Memory B cell (primary cell): ENCODE data around the gene TAGLN.

Source experiments
- ATAC-seq: fragments of 150-1000 bp; cut with Tn5 transposase; 2 replicates; pipeline ENCODE4 v1.10.0; 2021; ENCODE audit warnings: low read depth, mild to moderate bottlenecking, moderate library complexity
- DNase-seq, 2 donors: peaks; one replicate each; pipeline ENCODE4 v3.0.0; 2022; ENCODE audit warnings: low spot score in 2 of 2
- H3K27ac Mint-ChIP-seq: one replicate; pipeline ENCODE4 v1.8.0; 2022; ENCODE audit warnings: mild to moderate bottlenecking, moderate library complexity, mixed read lengths
- H3K27me3 Mint-ChIP-seq: one replicate; pipeline ENCODE4 v1.8.0; 2022; ENCODE audit warnings: mixed read lengths
- H3K36me3 Mint-ChIP-seq: one replicate; pipeline ENCODE4 v1.8.0; 2022; ENCODE audit warnings: mild to moderate bottlenecking, mixed read lengths
- H3K4me1 Mint-ChIP-seq: one replicate; pipeline ENCODE4 v1.8.0; 2022; ENCODE audit warnings: mixed read lengths
- H3K4me3 Mint-ChIP-seq: one replicate; pipeline ENCODE4 v1.8.0; 2022; ENCODE audit warnings: mild to moderate bottlenecking, moderate library complexity, mixed read lengths
- H3K9me3 Mint-ChIP-seq: one replicate; pipeline ENCODE4 v1.8.0; 2022; ENCODE audit warnings: mixed read lengths

The TAGLN gene

DNA sequence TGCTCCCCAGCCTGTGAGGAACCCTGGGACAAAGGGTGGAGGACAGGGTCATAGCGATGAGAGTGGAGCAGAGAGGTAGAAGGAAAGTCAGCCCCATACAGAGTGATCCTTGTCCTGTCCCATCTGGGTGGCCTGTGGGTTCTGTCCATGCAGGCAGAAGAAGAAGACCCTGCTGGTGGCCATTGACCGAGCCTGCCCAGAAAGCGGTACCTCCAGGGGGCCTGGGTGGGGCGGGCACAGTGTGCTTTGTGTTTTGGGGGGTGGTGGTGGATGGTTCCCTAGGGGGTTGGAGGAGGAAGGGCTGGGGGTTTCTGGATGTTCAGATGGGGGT is 12.8 kb upstream of the TAGLN start:
- H3K27me3 Mint-ChIP-seq = no peaks in the 10 kb centered on the region
- H3K27ac Mint-ChIP-seq = peak overlapping the region; percentile 98
- peaks cover 52% of the 10 kb centered on the region for H3K4me1 Mint-ChIP-seq
- peaks cover 27% of the 10 kb centered on the region for H3K36me3 Mint-ChIP-seq
- ATAC-seq = no peak
- H3K4me3 Mint-ChIP-seq = peak overlapping the region; percentile 80
- H3K9me3 Mint-ChIP-seq = no peaks in the 10 kb centered on the region
- no peak for DNase-seq

DNA sequence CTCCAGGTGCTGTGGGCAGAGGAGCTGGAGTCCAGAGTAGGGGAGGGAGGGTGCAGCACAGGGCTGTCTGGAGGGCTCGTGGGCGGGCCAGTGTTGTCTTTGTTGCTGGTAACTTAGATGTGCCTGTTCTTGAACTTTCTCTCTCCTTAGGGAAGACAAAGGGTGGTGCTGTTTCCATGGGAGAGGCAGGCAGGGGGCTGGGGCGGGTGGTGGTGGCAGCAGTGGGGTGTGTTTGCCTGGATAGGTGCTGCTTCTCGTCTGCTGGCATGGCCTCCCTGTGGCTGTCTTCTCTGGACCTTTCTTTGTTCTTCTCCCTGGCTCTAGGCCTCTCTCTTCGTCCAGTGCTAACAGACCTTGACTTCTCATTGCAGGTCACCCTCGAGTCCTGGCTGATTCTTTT is 12.2 kb upstream of the TAGLN start:
- Mint-ChIP-seq H3K9me3 (no peaks in the 10 kb centered on the region), H3K27ac (peak overlapping the region; percentile 98), H3K36me3 (peaks cover 30% of the 10 kb centered on the region), H3K27me3 (no peaks in the 10 kb centered on the region), H3K4me1 (peaks cover 52% of the 10 kb centered on the region), H3K4me3 (peak overlapping the region; percentile 67)
- ATAC-seq (no peak), DNase-seq (no peak)

DNA sequence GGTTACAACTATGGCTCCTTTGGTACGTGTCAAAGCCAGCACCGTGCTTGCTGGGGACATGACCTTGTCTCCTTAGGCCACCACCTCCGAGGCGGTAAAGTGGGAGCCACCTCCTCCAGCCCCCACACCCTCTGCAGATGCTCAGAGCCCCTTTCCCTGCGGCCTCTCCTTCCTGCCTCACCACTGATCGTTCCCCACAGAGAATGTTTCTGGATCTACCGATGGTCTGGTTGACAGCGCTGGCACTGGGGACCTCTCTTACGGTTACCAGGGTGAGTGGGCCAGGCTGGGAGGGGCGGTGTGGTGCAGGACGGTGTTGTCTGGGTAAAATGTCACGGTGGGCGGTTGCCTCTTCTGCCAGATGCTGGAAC is 11.8 kb upstream of the TAGLN start:
- peak overlapping the region; percentile 67 for H3K4me3 Mint-ChIP-seq
- DNase-seq (no peak), ATAC-seq (no peak)
- peaks cover 52% of the 10 kb centered on the region for H3K4me1 Mint-ChIP-seq
- no peaks in the 10 kb centered on the region for H3K9me3 Mint-ChIP-seq
- H3K36me3 Mint-ChIP-seq = peaks cover 32% of the 10 kb centered on the region
- H3K27ac Mint-ChIP-seq = peak overlapping the region; percentile 98
- no peaks in the 10 kb centered on the region for H3K27me3 Mint-ChIP-seq

DNA sequence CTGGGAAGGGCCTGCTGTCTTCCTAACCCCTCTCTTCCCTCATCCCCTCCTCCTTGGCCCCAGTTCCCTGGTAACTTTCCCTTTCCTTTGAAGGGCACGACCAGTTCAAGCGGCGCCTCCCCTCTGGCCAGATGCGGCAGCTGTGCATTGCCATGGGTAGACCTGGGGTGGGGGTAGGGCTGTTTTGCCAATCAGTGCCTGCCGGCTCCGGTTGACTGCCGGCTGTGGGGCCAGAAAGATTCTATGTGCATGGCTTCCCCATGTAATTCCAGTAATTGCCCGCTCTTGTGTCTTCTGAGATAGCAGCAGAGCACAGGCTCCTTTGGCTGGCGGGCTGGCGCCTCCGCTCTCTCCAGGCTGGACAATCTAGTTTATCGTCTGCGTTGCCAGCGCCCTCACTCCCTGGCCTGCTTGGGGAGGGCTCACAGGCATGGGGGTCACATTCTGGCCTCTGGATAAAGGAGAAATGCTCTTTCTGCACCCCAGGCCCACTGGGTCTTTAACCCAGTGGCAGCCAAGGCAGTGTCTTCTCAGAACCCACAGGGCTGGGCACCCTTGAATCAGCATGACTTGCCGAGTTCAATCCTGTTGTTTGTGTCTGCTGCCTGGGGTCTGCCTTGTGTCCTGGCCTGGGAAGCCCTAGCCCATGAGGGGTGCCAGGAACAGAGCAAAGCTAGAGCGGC is 11.2 kb upstream of the TAGLN start:
- Mint-ChIP-seq H3K27me3 (no peaks in the 10 kb centered on the region), H3K4me1 (peaks cover 52% of the 10 kb centered on the region), H3K36me3 (peaks cover 28% of the 10 kb centered on the region), H3K27ac (peak overlapping the region; percentile 98), H3K9me3 (no peaks in the 10 kb centered on the region), H3K4me3 (peak overlapping the region; percentile 67)
- DNase-seq (no peak), ATAC-seq (no peak)

DNA sequence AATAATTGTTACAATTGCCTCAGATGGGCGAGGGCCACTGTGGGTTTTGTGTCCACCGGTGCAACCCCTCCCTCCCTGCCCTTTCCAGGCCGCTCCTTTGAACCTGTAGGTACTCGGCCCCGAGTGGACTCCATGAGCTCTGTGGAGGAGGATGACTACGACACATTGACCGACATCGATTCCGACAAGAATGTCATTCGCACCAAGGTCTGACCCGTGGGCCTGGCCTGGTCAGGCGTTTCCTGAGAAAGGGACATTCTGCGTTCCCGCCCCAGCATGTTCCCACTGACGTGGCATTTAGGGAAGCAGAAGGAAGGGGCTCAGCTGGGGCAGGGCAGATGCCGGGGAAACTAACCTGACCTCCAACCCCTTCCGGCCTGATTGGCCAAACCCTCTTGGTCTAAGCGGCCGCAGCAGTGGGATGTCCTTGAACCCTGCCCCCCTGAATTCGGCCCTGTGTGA is 10.5 kb upstream of the TAGLN start:
- H3K27ac Mint-ChIP-seq = peak overlapping the region; percentile 98

DNA sequence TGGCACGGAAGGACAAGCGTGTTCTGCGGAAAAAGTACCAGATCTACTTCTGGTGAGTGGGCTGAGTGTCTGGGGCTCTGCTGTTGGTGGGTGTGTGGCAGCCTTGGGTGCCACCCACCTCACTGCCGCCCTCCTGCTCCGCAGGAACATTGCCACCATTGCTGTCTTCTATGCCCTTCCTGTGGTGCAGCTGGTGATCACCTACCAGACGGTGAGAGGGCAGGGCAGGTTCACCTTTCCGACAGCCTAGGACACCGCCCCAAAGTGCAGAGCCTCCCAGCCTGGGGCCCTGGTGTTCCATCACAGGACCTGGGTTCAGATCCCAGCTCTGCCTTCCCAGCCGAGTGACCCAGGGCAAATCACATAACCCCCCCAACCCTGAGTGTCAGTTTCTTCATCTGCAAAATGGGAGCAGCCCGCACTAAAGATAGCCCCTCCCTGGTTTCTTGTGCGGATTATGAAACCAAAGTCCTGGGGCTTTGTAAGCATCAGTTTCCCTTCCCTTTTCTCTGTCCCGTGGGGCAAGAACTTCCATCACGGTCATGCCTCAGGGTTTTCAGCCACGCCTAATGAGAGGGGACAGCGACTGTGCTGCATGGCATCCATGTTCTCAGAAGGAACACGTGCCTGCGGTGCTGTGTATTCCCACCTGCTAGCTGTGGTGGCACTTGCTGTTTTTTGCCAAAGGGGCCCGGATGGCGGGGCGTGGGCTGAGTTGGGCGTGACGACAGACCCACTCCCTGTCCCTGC is 9.8 kb upstream of the TAGLN start:
- ATAC-seq = peak; percentile 90
- Mint-ChIP-seq H3K27ac (peak overlapping the region; percentile 98), H3K4me3 (peak overlapping the region; percentile 78)

More for the DNA sequence above, 10.5 kb upstream of the TAGLN start:
- no peak for ATAC-seq
- peaks cover 54% of the 10 kb centered on the region for H3K4me1 Mint-ChIP-seq
- H3K4me3 Mint-ChIP-seq = peak overlapping the region; percentile 56
- no peaks in the 10 kb centered on the region for H3K27me3 Mint-ChIP-seq
- no peak for DNase-seq
- H3K9me3 Mint-ChIP-seq = no peaks in the 10 kb centered on the region
- H3K36me3 Mint-ChIP-seq = peaks cover 29% of the 10 kb centered on the region

DNA sequence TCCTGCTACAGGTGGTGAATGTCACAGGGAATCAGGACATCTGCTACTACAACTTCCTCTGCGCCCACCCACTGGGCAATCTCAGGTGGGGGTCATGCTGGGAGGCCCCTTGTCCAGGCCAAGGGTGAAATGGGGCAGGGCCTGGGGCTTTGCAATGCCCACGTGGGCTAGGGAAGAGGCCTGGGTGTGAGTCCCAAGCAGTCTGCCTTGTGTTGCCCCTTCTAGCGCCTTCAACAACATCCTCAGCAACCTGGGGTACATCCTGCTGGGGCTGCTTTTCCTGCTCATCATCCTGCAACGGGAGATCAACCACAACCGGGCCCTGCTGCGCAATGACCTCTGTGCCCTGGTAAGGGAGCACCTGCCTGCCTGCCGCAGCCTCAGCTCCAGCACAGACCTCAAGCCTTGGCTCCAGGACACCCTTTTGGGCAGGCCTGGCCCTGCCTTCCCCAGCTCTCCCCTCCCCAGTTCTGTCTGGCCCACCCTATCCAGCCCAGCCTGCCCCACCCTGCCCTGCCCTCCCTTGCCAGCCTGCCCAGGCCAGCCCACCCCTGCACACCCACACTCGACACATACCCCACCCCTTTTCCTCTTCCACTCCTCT is 9.1 kb upstream of the TAGLN start:
- Mint-ChIP-seq H3K4me3 (peak overlapping the region; percentile 78), H3K36me3 (peaks cover 33% of the 10 kb centered on the region), H3K9me3 (no peaks in the 10 kb centered on the region), H3K27me3 (no peaks in the 10 kb centered on the region), H3K4me1 (peaks cover 52% of the 10 kb centered on the region), H3K27ac (peak overlapping the region; percentile 98)
- no peak for ATAC-seq
- no peak for DNase-seq

More for the DNA sequence above, 9.8 kb upstream of the TAGLN start:
- Mint-ChIP-seq H3K4me1 (peaks cover 51% of the 10 kb centered on the region), H3K27me3 (no peaks in the 10 kb centered on the region), H3K9me3 (no peaks in the 10 kb centered on the region), H3K36me3 (peaks cover 30% of the 10 kb centered on the region)
- DNase-seq = peak; percentile 62 to 87

DNA sequence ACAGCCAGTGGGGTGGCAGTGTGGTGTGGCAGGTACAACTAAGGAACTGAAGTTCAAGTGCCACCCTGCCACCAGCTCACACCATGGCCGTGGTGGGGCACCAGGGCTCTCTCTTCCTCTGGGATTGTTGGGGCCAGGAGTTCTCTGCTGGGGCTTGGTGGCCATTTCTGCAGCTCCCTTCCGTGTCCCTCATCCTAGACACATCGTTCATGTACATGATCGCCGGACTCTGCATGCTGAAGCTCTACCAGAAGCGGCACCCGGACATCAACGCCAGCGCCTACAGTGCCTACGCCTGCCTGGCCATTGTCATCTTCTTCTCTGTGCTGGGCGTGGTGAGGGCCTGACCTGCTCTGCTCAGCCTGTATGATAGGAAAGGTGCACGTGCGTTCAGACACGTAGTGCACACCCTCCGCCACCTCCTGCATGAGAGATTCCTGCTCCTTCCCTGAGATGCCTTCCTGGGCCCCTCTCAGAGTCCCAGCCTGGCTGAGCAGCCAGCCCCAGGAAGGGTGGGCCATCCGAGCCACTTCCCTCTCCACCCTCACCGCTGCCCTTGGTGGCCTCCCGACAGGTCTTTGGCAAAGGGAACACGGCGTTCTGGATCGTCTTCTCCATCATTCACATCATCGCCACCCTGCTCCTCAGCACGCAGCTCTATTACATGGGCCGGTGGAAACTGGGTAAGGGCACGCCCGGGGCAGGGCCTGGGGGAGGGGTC is 7.3 kb upstream of the TAGLN start:
- Mint-ChIP-seq H3K27ac (peak overlapping the region; percentile 35), H3K9me3 (no peaks in the 10 kb centered on the region), H3K4me1 (peaks cover 42% of the 10 kb centered on the region), H3K36me3 (peaks cover 37% of the 10 kb centered on the region), H3K27me3 (no peaks in the 10 kb centered on the region), H3K4me3 (no peak overlapping the region)
- no peak for ATAC-seq
- DNase-seq = no peak

DNA sequence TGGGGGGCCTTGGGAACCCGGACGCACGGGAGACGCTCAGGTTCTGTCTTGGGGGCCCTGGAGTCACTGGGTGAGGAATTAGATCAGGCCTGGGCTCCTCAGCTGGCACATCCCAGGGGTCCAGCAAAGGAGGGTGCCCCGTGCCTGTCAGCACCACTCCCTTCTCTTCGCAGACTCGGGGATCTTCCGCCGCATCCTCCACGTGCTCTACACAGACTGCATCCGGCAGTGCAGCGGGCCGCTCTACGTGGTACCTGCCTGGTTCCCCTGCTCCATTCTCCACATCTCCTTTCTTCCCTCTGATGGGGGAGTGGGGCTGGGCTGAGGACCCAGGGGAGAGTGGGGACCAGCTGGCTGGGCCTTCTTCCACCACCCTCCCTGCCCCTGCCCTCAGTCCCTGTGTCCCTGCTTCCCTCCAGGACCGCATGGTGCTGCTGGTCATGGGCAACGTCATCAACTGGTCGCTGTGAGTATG is 6.7 kb upstream of the TAGLN start:
- no peak for ATAC-seq
- Mint-ChIP-seq H3K4me1 (peaks cover 36% of the 10 kb centered on the region), H3K9me3 (no peaks in the 10 kb centered on the region), H3K27ac (peak overlapping the region; percentile 87), H3K27me3 (no peaks in the 10 kb centered on the region), H3K4me3 (no peak overlapping the region), H3K36me3 (peaks cover 36% of the 10 kb centered on the region)
- no peak for DNase-seq

DNA sequence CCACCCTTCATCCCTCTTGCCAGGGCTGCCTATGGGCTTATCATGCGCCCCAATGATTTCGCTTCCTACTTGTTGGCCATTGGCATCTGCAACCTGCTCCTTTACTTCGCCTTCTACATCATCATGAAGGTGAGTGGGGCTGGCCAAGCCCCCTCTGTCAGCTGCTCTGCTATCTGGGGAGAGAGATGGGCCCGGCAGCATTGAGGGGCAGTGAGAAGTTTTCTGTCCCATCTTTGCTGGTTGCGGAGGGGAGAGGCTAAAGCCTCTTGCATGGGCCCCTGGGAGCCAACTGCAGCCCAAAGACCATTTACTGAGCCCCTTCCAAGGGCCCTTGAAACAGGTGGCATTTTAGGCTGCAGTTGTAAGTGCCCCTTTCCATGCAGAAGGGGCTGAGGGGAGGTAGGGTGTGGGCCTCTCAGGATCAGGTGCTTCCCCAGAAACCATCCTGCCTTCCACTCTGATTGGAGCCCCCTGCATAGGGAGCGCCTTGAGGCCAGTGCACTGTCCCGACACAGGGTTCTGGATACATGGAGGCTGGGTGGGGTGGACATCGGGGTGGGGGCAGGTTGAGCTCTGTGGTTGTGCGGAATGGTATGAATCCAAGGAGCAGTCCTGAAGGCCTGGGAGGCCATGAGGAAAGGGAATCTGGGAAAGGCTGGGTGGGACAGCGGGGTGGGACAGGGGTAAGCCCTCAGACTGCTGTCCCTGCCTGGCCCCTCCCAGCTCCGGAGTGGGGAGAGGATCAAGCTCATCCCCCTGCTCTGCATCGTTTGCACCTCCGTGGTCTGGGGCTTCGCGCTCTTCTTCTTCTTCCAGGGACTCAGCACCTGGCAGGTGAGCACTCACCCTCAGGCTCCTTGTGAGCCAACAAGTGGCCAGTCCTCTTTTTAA is 5.8 kb upstream of the TAGLN start:
- H3K36me3 Mint-ChIP-seq = peaks cover 37% of the 10 kb centered on the region
- no peaks in the 10 kb centered on the region for H3K27me3 Mint-ChIP-seq
- peak overlapping the region; percentile 87 for H3K27ac Mint-ChIP-seq
- no peak overlapping the region for H3K4me3 Mint-ChIP-seq
- ATAC-seq (no peak), DNase-seq (no peak)
- no peaks in the 10 kb centered on the region for H3K9me3 Mint-ChIP-seq
- H3K4me1 Mint-ChIP-seq = peaks cover 32% of the 10 kb centered on the region

DNA sequence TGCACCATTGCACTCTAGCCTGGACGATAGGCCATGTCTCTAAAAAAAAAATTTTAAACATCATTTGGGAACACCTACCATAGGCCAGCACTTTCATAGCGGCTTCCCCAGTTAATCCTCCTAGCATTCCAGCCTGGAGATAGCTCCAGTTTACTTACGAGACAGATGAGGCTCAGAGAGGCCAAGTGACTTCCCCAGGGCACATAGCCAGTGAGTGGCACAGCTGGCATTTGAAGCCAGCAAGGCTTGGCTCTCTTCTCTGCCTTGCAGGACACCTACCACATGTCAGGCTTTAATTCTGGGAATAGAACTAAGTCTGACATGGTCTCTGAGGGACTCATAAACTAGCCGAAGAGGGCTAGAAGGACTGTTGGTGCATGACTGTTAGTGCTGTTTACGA is 4.9 kb upstream of the TAGLN start:
- no peaks in the 10 kb centered on the region for H3K27me3 Mint-ChIP-seq
- H3K27ac Mint-ChIP-seq = peak overlapping the region; percentile 50

DNA sequence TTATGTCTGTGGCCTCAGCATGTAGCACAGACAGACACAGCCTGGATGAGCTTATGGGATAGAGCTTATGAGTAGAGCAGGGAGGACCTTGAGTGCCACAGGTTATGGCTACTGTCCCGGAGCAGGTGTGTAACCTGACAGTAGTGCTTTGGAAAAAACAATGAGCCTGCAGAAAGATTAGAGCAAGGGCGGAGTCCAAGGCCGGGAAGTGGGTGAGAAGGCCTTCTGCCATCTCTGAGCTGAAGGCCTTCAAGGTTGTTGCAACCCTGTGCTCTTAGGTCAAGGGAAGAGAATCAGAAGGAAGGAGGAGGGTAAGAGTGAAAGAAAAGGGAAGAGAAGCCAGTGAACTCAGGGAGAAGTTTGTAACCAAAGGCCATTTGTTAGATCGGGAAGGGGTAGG is 3.9 kb upstream of the TAGLN start:
- peaks cover 18% of the 10 kb centered on the region for H3K4me1 Mint-ChIP-seq
- H3K36me3 Mint-ChIP-seq = peaks cover 32% of the 10 kb centered on the region
- H3K27ac Mint-ChIP-seq = peak overlapping the region; percentile 11
- no peaks in the 10 kb centered on the region for H3K9me3 Mint-ChIP-seq
- no peak for ATAC-seq
- DNase-seq = no peak
- H3K4me3 Mint-ChIP-seq = no peak overlapping the region
- no peaks in the 10 kb centered on the region for H3K27me3 Mint-ChIP-seq

More for the DNA sequence above, 4.9 kb upstream of the TAGLN start:
- Mint-ChIP-seq H3K4me1 (peaks cover 25% of the 10 kb centered on the region), H3K9me3 (no peaks in the 10 kb centered on the region), H3K36me3 (peaks cover 34% of the 10 kb centered on the region), H3K4me3 (no peak overlapping the region)
- DNase-seq (no peak), ATAC-seq (no peak)

DNA sequence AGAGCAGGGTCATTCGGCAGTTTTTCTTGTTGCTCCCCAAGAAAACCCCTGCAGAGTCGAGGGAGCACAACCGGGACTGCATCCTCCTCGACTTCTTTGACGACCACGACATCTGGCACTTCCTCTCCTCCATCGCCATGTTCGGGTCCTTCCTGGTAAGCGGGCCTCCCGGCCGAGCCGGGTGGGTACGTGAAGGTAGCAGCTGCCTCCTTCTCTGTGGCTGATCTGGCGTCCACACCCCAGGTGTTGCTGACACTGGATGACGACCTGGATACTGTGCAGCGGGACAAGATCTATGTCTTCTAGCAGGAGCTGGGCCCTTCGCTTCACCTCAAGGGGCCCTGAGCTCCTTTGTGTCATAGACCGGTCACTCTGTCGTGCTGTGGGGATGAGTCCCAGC is 3.4 kb upstream of the TAGLN start:
- Mint-ChIP-seq H3K4me3 (no peak overlapping the region), H3K9me3 (no peaks in the 10 kb centered on the region), H3K36me3 (peaks cover 29% of the 10 kb centered on the region), H3K27me3 (no peaks in the 10 kb centered on the region), H3K4me1 (peaks cover 15% of the 10 kb centered on the region), H3K27ac (peak overlapping the region; percentile 18)
- ATAC-seq (no peak), DNase-seq (no peak)
